GM19397 (cell line): Measurements from ENCODE around the gene NHP2.
"Not testable (repeated sequence)": the region's sequence is repeated elsewhere in the genome, so short reads cannot be mapped to it uniquely, and the experiment has no call there.

ENCODE experiments used
- ATAC-seq: cut with Tn5 transposase; IDR thresholded peaks from one replicate; pipeline ENCODE4 v1.9.1; 2021; ENCODE audit warnings: mild to moderate bottlenecking, moderate library complexity; ENCODE audit not compliant: unreplicated experiment

Gene NHP2

DNA sequence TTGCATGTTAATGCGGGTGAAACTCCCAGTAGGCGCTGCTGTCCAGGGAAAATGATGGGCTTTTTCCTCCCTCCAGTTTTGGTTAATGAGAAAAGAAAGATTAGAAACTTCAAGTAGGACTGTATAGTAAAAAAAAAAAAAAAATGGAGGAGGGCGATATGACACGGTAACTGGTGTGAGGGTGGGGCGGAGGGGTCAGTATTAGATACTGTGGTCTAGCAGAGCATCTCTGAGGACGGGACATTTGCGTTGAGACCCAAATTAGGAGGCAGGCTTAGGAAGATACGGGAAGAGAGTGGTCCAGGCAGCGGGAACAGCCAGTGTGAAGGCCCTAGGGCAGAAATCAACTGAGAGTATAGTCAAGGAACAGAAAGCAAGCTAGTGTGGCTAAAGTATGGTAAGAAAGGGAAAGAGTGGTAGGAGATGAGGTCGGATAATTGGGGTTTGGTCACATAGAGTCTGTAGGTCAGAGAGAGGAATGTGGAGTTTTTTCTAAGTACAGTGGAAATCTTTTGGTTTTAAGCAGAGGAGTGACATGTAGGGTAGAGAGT is 22.2 kb downstream of the NHP2 start:
- no peak for ATAC-seq

DNA sequence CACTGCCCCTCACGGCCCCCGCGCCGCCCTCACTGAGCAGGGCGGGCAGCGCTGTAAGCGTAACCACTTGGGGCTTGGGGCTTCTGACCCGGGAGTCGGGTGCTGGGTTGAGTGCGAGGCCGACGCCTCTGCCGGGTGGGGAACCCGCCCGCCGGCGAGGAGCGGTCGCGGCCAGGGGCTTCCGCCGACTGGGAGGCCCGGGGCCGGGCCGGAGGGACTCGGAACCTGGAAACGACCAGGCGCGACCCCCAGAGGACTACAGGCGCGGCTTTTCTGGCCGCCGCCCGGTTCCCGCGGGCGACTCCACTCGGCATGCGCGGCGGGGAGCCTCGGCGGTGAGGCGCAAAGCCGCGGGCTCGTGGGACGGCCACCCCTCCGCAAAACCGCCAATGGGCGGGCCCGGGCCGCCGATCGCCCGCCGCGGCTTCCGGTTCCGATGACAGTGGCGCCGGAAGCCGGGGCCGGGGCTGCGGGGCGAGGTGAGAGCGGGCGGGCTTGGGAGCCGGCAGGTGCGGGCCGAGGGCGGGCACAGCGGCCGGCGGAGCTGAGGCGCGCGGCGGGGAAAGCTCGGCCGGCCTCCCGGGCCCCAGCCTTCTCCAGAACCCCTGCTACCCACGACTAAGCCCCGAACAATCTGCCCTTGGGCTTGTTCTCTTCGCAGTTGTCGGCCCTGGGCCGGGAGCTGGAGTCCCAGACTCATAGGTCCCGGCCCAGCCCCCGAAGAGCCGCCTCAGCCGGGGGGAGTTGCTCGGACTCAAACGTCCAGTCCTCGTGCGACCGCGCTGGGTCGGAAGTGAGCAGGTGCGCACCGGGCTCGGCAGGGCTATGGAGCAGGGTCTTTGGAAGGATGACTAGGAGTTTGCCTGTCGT is 22.9 kb downstream of the NHP2 start, which contains the start of gene RMND5B:
TSS of gene RMND5B (plus strand) at position 439 of the 870 bp plus-strand sequence. CDS start 7,106 bp downstream, outside the sequence.
- peak; percentile 96 for ATAC-seq

DNA sequence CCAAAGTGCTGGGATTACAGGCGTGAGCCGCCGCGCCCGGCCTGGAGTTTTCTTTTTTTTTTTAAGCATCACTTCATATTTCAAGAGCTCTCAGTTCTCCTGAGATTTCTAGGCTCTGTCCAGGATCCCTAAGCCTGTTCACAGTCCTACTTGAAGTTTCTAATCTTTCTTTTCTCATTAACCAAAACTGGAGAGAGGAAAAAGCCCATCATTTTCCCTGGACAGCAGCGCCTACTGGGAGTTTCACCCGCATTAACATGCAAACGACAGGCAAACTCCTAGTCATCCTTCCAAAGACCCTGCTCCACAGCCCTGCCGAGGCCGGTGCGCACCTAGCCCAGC is 23.5 kb downstream of the NHP2 start:
- not testable (repeated sequence) for ATAC-seq

- no peak for ATAC-seq
Measured at GRCh38 chr5:178129296-178129695, 24.4 kb downstream of the NHP2 start.

DNA sequence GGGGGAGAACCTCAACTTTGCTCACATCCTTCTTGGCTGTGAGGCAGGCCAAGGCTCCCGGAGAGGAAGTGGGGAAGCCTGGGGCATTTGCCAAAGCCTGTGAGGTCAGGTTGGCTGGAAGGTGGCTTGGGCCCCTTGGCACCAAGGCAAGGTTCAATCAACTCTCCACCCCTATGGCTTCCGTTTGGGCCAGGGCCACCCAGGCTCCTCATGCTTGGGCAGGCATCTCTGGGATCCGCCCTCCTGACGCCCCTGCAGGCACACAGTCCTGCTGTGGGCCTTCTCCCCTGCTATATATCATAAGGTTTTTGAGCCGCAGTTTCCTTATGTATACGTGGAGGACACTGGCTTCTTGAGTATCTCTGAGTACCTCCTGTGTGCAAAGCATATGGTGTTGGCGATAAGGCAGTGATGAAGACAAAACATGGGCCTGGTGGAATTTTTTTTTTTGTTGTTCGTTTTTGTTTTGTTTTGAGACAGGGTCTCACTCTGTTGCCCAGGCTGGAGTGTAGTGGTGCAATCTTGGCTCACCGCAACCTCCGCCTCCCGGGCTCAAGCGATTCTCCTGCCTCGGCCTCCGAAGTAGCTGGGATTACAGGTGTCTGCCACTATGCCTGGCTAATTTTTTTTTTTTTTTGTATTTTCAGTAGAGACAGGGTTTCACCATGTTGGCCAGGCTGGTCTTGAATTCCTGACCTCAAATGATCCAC is 26.2 kb downstream of the NHP2 start:
- not testable (repeated sequence) for ATAC-seq

DNA sequence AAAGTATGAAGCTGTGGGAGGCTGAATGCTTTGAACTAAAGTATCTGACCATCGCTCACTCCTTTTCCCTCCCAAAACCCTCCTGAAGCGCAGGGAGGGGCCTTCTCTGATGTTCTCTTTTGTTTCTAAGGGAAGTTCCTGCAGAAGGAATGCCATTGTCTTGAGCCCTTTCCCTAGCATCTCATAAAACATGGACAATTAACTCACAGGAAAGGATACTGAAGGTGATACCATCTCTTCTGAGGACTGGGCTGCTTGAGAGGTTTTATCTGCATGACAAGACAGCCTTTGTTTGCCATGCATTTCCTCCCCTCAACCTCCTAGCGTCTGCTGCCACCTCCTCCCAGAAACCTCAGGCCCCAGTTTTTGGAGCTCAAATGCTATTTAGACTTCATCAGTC is 27.1 kb downstream of the NHP2 start:
- ATAC-seq: no peak

DNA sequence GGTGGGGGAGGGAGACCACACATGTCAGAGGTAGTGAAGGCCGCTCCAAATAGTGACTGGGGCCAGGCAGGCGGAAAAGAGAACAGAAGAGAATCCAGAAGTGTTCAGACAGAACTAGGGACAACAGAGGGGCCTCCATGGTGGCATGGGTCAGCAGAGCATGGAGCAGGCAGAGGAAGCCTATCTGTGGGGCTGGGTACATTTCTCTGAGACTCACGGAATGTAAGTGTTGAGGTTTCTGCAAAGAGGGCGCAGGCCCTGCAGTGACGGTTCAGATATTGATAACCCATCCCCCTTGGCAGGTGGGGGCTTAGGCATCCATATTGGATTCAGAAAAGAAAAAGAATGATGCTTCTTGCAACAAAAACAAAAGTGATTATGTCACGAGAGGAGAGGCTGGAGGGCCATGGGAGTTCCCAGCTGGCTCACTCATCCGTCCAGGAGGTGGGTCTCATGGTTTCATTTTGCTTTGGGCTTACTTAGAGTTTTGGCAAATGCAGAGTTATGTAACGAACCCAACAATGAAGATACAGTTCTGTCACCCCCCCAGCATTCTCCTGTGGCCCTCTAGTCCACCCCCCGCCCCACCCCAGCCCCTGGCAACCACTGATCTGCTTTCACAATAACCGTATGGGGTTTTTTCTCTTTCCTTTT is 28.3 kb downstream of the NHP2 start:
- ATAC-seq: no peak

DNA sequence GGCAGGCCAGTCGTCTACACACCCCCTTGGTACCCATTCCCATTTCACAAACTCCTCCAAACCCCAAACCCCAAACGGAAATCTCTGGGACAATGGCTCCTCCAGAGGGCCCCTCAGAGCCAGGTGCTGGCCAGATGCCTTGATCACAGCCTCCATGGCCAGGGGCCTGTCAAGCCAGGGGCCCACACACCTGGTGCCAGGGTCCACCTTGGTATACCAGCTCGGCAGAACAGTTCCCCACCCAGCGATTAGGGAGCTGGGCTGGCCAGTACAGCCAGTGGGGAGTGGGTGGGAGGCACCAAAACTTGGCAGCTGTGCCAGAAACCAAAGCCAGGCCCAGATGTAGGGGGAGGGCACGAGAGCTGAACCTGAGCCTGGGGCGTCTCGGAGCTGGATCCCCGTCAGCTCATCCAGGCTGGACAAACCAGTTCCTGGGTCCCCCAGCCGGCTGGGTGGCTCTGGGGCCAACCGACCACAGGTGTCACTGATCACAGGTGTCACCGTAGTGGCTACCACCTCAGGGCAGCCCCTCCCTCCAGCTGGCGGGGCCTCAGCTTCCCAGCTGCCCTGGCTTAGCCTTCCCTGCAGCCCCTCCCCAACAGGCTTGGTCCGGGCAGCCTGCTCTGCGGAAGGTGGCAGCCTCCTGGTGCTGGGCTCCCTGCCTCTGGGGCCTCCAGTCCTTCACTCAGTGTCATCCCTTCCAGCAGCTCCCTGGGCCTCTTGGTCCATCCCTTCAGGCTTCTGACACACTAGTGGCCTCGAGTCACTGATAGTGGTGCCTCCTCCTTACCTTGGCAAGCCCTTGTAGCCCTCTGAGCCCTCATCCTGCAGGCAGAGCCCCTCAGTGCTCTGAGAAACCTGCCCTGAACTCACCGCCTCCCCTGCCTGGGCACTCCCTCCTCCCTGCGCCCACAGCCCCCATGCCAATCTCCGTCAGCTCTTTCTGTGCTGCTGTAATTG is 29.4 kb downstream of the NHP2 start:
- ATAC-seq: no peak

DNA sequence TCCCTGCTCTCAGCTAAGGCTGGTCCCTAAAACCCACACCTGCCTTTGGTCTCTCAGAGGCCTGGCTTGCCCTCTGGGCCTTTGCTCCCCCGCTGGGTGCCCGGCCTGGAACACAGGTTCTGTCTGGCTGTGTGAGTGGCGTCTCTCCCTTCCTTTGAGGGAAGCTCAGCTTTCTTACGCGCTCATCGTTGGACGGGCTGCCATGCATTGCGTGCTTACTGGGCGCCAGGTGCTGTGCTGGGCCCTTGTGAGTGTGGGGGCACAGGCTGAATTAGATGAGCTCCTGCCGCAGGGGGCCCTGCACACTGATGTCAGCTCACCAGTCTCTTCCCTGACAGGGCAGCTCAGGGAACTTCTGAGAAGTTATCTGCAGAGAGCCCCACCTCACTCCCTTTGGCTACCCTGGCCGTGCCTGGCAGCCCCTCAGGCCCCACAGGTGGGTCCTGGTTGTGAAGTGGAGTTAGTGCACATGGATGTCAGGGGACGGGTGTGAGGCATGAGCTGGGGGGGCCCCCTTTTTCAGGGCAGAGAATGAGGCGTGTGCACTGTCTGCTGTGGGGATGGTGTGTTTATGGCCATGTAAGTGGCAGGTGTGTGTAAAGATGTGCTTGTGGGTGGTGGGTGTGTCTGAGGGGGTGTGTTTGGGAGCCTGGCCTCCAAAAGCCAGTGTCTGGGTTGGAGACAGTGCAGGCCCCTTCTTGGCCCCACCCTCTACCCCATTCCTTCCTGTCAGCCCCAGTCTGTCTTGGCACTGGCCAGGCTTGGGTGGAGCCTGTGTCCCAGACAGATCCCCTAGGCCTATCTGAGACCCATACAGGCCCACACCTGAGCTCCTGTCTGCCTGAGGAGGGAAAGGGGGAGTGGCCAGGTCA is 30.4 kb downstream of the NHP2 start:
- no peak for ATAC-seq

DNA sequence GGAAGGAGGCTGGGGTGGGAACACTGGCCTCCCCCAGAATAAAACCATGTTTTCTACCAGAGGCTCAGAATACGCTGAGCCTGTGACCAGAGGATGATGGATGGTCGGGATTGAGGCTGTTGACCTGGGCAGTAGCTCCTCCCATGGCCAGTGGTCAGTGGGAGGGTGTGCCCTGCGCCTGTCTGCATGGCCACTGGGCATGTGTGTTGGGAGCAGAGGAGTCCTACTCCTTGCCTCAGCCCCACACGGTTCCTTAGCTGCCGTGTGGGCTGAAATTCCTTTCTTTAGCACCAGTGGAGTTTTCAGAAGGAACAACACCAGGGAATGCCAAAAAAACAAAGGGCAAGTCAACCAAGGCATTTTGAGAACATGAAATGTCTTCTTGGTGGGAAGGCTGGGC is 31.3 kb downstream of the NHP2 start:
- ATAC-seq: no peak

- peak; percentile 2 for ATAC-seq
Measured at GRCh38 chr5:178121391-178122276, 32.1 kb downstream of the NHP2 start.

- peak; percentile 73 for ATAC-seq
Measured at GRCh38 chr5:178120607-178121357, 32.9 kb downstream of the NHP2 start.

DNA sequence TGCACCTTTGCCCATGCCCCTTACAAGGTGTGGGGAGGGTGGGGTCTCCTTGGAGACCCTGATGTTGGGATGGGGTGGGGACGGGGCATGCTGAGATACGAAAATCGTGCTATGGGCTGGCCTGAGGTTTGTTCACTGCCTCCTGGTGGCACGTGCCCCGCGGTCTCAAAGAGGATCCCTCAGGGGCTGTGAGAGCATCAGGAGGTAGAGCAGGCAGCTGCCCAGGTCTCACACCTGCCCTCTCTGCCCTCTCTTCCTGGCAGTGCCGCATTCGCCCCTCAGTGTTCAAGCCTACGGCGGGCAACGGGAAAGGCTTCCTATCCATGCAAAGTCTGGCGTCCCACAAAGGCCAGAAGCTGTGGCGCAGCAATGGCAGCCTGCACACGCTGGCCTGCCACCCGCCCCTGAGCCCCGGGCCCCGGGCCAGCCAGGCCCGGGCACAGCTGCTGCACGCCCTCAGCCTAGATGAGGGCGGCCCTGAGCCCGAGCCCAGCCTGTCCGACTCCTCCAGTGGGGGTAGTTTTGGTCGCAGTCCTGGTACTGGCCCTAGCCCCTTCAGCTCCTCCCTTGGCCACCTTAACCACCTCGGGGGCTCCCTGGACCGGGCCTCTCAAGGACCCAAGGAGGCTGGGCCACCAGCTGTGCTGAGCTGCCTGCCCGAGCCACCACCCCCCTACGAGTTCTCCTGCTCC is 33.6 kb downstream of the NHP2 start:
- ATAC-seq: no peak

DNA sequence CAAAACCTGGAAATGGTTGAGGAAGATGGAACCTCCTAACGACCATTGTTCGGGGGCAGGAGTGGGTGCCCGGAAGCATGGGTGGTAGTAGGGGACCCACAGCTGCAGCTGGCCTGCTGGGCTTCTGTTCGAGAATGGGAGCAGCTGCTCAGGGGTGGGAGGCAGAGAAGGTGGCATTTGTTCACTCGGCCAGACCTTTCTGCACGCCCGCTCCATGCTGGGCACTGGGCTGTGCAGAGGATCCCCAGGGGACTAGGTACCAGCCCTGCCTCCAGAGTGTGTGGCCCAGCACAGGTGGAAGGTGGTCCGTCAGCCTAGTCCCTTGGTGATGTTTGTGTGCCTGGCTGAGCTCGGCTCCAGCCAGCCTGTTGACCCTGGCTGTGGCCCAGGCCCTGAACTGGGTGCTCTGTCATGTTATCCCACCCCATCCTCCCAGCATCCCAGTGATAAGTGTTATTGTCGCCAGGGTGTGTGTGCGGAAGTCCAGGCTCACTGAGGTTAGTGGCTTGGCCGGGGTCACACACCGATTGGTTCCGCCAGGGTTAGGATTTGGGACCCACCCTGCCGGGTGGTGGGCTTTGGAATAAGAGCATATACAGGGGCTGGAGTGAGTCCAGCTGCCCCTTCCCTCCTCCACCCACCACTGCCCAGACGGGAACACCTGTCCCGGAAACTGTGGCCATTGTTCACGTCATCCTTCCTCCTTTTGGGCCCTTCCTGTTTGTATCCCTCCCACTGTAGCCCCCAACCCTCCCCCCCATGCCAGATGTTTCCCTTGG is 35.6 kb downstream of the NHP2 start:
- no peak for ATAC-seq

GRCh38 chr5:178116143-178116885 is 37.4 kb downstream of the NHP2 start:
- no peak for ATAC-seq

DNA sequence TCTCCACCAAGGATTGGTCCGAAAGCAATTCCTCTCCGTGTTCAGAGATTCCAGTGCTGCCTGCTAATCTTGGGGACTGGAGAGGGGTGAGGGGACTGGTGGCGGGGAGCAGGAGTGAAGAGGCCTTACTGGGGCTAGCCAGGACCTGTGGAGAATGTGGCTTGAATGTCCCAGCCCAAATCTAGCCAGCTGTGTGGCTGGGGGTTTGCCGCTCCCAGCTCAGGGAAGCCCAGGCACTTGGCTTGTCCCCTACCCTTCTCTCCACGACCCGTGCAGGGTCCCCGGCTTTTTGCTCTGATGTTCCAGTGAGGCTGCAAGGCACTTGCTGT is 37.9 kb downstream of the NHP2 start:
- ATAC-seq: no peak
